ENCODE results near the gene RPGR. TPM values are rescaled to one million over a fixed set of nuclear protein-coding genes. Genes with fewer than 3 reads are reported as not detected.
A peak's percentile ranks its signal among the peaks of the same experiment; 100 is the strongest.

Gene RPGR
- total and polyA plus RNA-seq, 8 donors = 4.2 to 14.7 (median 5.1) TPM

- no peak for TF ChIP-seq CTCF (IDR thresholded peaks at IDR 0.05)
- no peak for ATAC-seq
Measured at GRCh38 chrX:38225093-38225492, 102.2 kb downstream of the RPGR start.

GRCh38 chrX:38224160-38224559 lies 103.1 kb downstream of the RPGR start:
- DNase-seq (no peak), ATAC-seq (no peak), FAIRE-seq (no peak)
- Histone ChIP-seq H3K27me3 (peaks cover 0 to 21% (median 0%) of the 10 kb centered on the region in 4 donors), H3K4me1 (no peaks in the 10 kb centered on the region), H3K27ac (no peak overlapping the region), H3K4me3 (no peak overlapping the region), H3K36me3 (no peaks in the 10 kb centered on the region), H3K9me3 (no peaks in the 10 kb centered on the region)
- TF ChIP-seq CTCF (IDR thresholded peaks at IDR 0.05) = no peak
- intact Hi-C loops (cut with DNase I) = no loop called here

More at GRCh38 chrX:38225093-38225492, 102.2 kb downstream of the RPGR start:
- Histone ChIP-seq H3K27me3 (peaks cover 0 to 21% (median 0%) of the 10 kb centered on the region in 4 donors), H3K9me3 (no peaks in the 10 kb centered on the region), H3K27ac (no peak overlapping the region), H3K36me3 (no peaks in the 10 kb centered on the region), H3K4me1 (no peaks in the 10 kb centered on the region), H3K4me3 (no peak overlapping the region)
- 21 to 30% methylated on average over 3 of the region's 3 CpGs for WGBS, 2 donors
- intact Hi-C loops (cut with DNase I) = no loop called here
- FAIRE-seq (no peak), DNase-seq (no peak)

- Histone ChIP-seq H3K4me3 (no peak overlapping the region), H3K9me3 (no peaks in the 10 kb centered on the region), H3K4me1 (no peaks in the 10 kb centered on the region), H3K27me3 (peaks cover 0 to 18% (median 0%) of the 10 kb centered on the region in 4 donors), H3K27ac (no peak overlapping the region), H3K36me3 (no peaks in the 10 kb centered on the region)
- ATAC-seq = no peak
- TF ChIP-seq CTCF (IDR thresholded peaks at IDR 0.05) = no peak
- no peak for DNase-seq
- no peak for FAIRE-seq
- intact Hi-C loops (cut with DNase I) = no loop called here
- 72% methylated on average over 10 of the region's 10 CpGs for WGBS, 2 donors
Measured at GRCh38 chrX:38221391-38221929, 105.8 kb downstream of the RPGR start.

- Histone ChIP-seq H3K36me3 (no peaks in the 10 kb centered on the region), H3K27ac (no peak within 1 kb of the TSS), H3K4me1 (no peaks in the 10 kb centered on the region), H3K27me3 (peaks cover 0 to 19% (median 0%) of the 10 kb centered on the region in 4 donors), H3K4me3 (peak within 1 kb of the TSS in 3 of 4 donors; percentile 20 to 47 (median 26)), H3K9me3 (no peaks in the 10 kb centered on the region)
- FAIRE-seq = no peak
- peak in 2 of 6 donors; percentile 56 to 64 for DNase-seq
- ATAC-seq = peak; percentile 43 to 71 (median 67)
- intact Hi-C loops (cut with DNase I) = no loop called here
- 6 to 33% methylated on average over 54 to 76 of the region's 76 CpGs for WGBS, 2 donors
- TF ChIP-seq CTCF (IDR thresholded peaks at IDR 0.05) = no peak
Measured at GRCh38 chrX:38220415-38221390, 106.6 kb downstream of the RPGR start, which contains the start of gene SRPX. TSS of gene SRPX (minus strand) at chrX:38220871. CDS start at chrX:38220792, 79 bp downstream.

All from pancreas (tissue), 10 donors.